Measurements from ENCODE around the gene CYRIA.

DNA sequence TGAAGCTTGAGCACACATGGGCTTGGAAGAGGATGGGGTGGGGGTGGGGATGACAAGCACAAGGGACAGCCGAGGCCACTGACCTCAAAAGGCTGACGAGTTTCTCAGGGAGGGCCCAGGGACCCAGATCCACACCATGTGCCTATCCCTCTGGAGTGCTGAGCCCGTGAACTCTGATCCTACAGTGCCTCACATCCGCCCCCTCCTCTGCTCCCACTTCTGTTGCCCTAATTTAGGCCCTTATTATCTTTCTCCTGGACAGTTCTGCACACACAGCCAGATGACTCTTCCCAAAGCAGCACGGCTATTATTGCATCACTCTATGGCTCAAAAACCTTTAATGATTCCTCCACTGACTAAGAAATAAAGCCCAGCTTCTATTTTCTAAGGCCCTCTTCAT lies 24.8 kb downstream of the CYRIA start:
- TF ChIP-seq EP300 (IDR thresholded peaks at IDR 0.05) (no peak), POLR2A (IDR thresholded peaks at IDR 0.05) (no peak)
- TF ChIP-seq, protein P1, sequence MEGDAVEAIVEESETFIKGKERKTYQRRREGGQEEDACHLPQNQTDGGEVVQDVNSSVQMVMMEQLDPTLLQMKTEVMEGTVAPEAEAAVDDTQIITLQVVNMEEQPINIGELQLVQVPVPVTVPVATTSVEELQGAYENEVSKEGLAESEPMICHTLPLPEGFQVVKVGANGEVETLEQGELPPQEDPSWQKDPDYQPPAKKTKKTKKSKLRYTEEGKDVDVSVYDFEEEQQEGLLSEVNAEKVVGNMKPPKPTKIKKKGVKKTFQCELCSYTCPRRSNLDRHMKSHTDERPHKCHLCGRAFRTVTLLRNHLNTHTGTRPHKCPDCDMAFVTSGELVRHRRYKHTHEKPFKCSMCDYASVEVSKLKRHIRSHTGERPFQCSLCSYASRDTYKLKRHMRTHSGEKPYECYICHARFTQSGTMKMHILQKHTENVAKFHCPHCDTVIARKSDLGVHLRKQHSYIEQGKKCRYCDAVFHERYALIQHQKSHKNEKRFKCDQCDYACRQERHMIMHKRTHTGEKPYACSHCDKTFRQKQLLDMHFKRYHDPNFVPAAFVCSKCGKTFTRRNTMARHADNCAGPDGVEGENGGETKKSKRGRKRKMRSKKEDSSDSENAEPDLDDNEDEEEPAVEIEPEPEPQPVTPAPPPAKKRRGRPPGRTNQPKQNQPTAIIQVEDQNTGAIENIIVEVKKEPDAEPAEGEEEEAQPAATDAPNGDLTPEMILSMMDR (IDR thresholded peaks at IDR 0.05) = no peak

All from suprapubic skin (tissue), 3 donors.